HG02973 (cell line): ENCODE measurements around the gene SLC35F4.

ENCODE experiments used
- ATAC-seq: cut with Tn5 transposase; IDR thresholded peaks from one replicate; pipeline ENCODE4 v1.9.1; 2021; ENCODE audit warnings: moderate library complexity; ENCODE audit not compliant: unreplicated experiment

Gene SLC35F4

DNA sequence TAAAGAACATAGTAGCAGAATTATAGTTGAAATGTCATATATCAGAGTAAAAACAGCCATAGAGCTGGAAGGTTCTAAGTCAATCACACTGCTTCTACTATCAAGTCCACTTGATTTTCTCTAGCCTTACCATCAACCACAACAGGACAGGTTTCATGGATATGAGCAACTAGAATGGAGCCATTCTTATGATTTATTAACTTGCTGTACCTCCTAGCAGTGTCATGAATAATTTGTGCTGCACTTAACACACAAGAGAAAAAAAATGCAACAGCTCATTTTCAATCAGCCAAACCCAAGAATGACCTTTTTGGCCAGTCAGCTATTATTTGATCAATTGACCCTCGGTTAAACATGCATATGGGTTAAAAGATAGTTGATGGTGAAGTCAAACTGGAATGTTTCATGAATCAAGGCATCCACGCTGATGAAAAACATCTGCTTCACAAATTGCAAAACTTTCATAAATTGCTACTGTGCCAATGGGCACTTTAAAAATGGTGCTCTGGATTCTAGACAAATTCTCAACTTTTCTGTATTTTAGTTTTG is 316.8 kb downstream of the SLC35F4 start:
- no peak for ATAC-seq

DNA sequence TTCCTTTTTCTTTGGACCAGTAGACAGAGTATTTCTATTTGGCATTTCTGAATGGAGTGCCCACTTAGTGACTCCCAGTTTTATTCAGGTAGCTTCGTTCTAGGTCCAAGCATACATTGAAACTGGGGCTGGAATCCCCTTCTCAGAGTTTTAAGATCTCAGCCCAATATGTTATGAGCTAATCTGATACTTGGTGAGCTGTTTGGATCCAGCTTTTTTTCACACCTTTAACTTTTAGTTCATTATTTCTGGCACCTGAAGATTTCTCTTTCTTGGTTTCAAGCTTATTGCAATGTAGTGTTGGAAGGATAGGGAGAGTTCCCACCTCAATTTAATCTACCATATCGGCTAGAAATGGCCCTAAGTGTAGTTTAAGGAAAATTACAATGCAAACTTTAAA is 318.8 kb downstream of the SLC35F4 start:
- no peak for ATAC-seq

DNA sequence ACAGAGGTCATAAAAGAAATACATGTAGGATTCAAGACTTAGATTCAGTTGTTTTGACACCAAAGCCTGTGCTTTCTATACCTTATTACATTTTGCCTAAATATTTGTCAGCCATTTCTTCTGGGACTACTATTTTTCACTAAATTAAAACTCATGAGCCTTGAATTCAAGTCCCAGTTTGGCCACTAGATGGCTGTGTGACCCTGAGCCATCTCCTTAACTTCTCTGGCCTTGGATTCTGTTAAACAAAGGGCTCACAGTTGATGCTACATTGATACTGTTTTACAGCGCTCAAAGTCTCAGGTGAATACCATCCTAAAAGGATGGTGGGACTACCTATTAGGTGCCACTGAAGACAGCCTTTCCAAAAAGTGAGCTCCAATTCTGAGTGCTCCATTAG is 332.7 kb downstream of the SLC35F4 start:
- ATAC-seq, result peak; percentile 69

DNA sequence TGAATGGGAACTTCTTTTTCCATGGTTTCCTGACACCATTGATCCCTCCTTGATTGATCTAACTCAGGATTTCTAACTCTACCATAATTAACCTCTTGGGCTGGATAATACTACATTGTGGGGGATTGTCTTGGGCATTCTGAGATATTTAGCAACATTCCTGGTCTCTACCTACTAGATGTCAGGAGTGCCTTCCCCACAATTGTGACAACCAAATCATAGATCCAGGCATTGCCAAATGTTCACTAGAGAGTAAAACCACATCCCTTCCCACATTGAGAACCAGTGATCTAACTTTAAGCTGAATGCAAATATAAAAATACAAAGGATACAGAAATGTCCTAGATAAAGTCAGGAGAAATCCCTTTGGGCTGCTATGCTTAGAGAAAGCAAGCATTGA is 335.3 kb downstream of the SLC35F4 start:
- no peak for ATAC-seq

DNA sequence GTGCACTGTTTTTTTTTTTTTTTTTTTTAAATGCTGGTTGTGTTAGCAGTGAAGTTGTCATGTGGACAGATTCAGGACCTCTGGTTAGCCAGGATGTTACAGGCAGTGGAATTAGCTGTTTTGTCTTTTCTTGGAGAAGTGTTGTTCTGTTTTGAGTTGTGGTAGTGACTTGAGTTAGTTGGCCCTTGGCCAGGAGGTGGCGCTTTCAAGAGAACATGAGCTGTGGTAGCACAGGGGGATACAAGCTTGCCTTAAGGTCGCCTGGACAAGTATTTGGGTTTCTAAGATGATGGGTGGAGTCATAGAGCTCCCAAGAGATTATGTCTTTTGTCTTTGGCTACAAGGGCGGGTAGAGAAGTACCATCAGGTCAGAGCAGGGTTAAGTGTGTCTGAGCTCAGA is 338.9 kb downstream of the SLC35F4 start:
- ATAC-seq, result no peak

DNA sequence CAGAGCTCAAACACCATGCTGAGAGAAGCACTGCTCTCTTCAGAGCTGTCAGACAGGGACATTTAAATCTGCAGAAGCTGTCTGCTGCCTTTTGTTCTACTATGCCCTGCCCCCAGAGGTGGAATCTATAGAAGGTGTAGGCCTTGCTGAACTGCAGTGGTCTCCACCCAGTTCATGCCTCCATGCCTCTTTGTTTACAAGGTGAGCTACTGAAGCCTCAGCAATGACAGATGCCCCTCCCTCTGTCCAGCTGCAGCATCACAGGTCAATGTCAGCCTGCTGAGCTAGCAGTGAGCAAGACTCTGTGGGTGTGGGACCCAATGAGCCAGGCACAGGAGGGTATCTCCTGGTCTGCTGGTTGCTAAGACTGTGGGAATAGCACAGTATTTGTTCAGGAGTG is 346.8 kb downstream of the SLC35F4 start:
- ATAC-seq, result no peak
